LNCaP clone FGC (cell line): ENCODE data around the gene ZNF829.
A peak's percentile ranks its signal among the peaks of the same experiment; 100 is the strongest.

Experiments used
- DNase-seq: peaks from one replicate; pipeline ENCODE4 v3.0.0-alpha.2; 2011; ENCODE audit warnings: low read depth
- H3K4me3 ChIP-seq: 2 replicates; pipeline ENCODE4 v1.5.1; 2011; ENCODE audit warnings: mild to moderate bottlenecking, low read depth, low read length, control low read depth
- CTCF ChIP-seq: IDR thresholded peaks from 2 replicates; pipeline ENCODE4 v1.5.1; 2012; ENCODE audit warnings: mild to moderate bottlenecking; ENCODE audit not compliant: control insufficient read depth, insufficient read depth; ENCODE audit errors: extremely low read depth

ZNF829 gene

DNA sequence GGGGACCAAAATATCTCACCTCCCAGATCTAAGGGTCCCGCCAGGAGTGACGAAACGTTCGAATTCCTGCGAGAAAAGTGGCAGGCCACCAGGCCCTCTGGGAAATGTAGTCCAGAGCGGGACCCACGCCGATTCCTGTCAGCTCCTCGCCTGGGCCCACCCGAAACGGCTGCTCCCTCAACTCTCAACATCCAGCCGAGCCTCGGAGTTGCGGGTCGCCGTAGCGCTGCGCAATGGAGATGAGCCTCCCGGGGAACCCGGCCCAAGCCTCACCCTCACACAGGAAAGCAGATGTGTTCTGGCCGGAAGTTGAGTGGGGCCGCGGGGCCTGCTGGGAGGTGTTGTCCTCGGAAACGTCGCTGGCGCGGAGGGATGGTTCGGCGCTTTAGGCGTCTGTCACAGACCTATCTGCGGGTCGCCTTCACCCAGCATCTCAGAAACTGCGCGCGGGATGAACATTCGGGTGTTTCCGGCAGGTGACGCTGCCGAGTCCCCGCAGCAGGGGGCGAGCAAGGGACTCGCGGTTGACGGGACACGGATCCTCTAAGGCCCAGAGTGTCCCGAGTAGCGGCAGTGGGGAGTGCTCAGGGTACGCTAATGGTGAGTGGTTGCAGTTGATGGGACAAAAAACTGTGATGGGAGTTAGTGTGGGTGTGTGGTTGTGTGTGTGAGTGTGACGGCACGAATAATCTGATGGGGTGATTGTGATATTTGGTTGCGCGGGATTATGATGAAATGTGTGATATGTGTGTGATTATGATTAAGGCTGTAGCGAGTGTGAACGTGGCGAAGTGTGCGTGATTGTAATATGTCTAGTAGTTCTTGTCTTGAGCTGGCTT, at the start of gene ZNF829, which contains the start of gene ZNF568:
Gene ZNF829 (minus strand): TSS at position 300 of the 839 bp plus-strand sequence. CDS start 1,124 bp downstream, outside the sequence.
Gene ZNF568 (plus strand): TSS at position 341 of the 839 bp plus-strand sequence. CDS start 6,439 bp downstream, outside the sequence.
- peak within 1 kb of the TSS; percentile 75 for H3K4me3 ChIP-seq

DNA sequence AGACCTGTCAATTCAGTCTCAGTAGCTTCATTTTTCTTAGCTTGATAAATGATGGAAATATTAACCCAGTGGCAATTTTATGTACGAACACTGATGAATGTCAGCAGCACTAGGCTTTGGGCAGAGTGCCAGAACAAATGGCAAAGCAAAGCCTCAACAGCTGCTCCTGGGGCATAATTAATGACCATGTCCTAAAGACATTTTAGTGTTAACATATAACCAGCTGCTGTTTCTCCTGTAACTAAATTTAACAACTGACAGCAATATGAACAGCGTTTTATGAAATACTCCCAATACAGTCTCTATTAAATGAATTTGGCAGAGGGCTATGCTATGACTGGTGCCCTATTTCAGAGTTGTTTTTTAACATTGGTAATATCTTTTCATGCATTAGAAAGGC, 47.2 kb upstream of the ZNF829 start:
- no peak overlapping the region for H3K4me3 ChIP-seq
- TF ChIP-seq CTCF, result no peak
- no peak for DNase-seq

More for the DNA sequence above, at the start of gene ZNF829, which contains the start of gene ZNF568:
- TF ChIP-seq CTCF, result peak; percentile 57
- peak; percentile 87 for DNase-seq

GRCh38 chr19:36962346-36962745, 46.3 kb upstream of the ZNF829 start:
- H3K4me3 ChIP-seq, result no peak overlapping the region
- no peak for TF ChIP-seq CTCF
- no peak for DNase-seq

DNA sequence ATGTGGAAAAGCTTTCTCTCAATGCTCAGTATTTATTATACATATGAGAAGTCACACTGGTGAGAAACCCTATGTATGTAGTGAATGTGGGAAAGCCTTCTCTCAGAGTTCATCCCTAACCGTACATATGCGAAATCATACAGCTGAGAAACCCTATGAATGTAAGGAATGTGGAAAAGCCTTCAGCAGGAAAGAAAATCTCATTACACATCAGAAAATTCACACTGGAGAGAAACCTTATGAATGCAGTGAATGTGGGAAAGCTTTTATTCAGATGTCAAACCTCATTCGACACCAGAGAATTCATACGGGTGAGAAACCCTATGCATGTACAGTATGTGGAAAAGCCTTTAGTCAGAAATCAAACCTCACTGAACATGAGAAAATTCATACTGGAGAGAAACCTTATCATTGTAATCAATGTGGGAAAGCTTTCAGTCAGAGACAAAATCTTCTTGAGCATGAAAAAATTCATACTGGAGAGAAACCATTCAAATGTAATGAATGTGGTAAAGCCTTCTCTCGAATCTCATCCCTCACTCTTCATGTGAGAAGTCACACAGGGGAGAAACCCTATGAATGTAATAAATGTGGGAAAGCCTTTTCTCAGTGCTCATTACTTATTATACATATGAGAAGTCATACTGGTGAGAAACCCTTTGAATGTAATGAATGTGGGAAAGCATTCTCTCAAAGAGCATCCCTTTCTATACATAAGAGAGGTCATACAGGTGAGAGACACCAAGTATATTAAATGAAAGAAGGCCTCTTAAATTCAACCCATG, 34.4 kb upstream of the ZNF829 start:
- no peak overlapping the region for H3K4me3 ChIP-seq
- TF ChIP-seq CTCF, result no peak
- no peak for DNase-seq

DNA sequence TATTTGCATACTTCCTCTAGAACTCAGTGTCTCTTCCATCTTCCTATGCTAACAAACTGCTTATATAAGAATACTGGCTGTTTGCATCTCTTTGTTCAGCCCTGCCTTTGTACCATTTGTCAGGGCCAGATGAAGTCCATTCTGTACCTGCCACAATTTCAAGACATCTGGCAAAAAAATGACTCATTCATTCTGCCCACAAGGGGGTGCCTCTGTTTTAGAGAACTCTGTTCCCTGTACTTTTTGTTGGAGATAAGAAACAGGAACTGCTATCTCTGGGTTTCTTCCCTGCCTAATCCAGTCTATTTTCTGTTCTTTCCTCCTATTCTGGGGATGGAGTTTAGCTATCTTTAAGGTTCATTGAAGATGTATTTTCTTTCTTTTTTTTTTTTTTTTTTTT, 23.1 kb upstream of the ZNF829 start:
- DNase-seq, result no peak
- no peak overlapping the region for H3K4me3 ChIP-seq
- TF ChIP-seq CTCF, result peak; percentile 18; the same call in 1 of the 2 replicates

GRCh38 chr19:36931684-36932083, 15.6 kb upstream of the ZNF829 start:
- TF ChIP-seq CTCF, result no peak
- H3K4me3 ChIP-seq, result no peak overlapping the region

More at GRCh38 chr19:36931684-36932083, 15.6 kb upstream of the ZNF829 start:
- no peak for DNase-seq
